BLaER1 (cell line): ENCODE measurements around the gene NPTXR.

ENCODE experiments used
- H3K27ac ChIP-seq: shearing (Covaris generic); formaldehyde crosslinking; 2 replicates; pipeline ENCODE4 v1.8.1; 2022
- H3K27me3 ChIP-seq: shearing (Covaris generic); formaldehyde crosslinking; 2 replicates; pipeline ENCODE4 v1.8.1; 2022
- H3K36me3 ChIP-seq: shearing (Covaris generic); formaldehyde crosslinking; 2 replicates; pipeline ENCODE4 v1.8.1; 2022
- H3K4me1 ChIP-seq: shearing (Covaris generic); formaldehyde crosslinking; 2 replicates; pipeline ENCODE4 v1.8.1; 2022
- H3K4me2 ChIP-seq: shearing (Covaris generic); formaldehyde crosslinking; 2 replicates; pipeline ENCODE4 v1.8.1; 2022
- H3K4me3 ChIP-seq: shearing (Covaris generic); formaldehyde crosslinking; 2 replicates; pipeline ENCODE4 v1.8.1; 2022
- H3K9ac ChIP-seq: shearing (Covaris generic); formaldehyde crosslinking; 2 replicates; pipeline ENCODE4 v1.8.1; 2022
- H3K9me3 ChIP-seq: shearing (Covaris generic); formaldehyde crosslinking; 2 replicates; pipeline ENCODE4 v1.8.1; 2022
- H4K20me1 ChIP-seq: shearing (Covaris generic); formaldehyde crosslinking; 2 replicates; pipeline ENCODE4 v1.8.1; 2022
- Cebpa-rat ChIP-seq: shearing (Covaris generic); IDR thresholded peaks from 2 replicates; pipeline ENCODE4 v1.8.1; 2022

Gene NPTXR

GRCh38 chr22:38788846-38789245 is 55.0 kb downstream of the NPTXR start:
- Histone ChIP-seq H3K4me2 (no peak overlapping the region), H3K4me3 (no peak overlapping the region), H3K27me3 (no peaks in the 10 kb centered on the region), H3K9ac (no peak overlapping the region), H3K36me3 (peaks cover 21% of the 10 kb centered on the region), H3K9me3 (no peaks in the 10 kb centered on the region), H4K20me1 (no peaks in the 10 kb centered on the region), H3K27ac (no peak overlapping the region), H3K4me1 (peaks cover 12% of the 10 kb centered on the region)
- no peak for TF ChIP-seq Cebpa-rat

GRCh38 chr22:38788021-38788816 is 55.6 kb downstream of the NPTXR start:
- Histone ChIP-seq H3K4me3 (no peak overlapping the region), H3K9ac (no peak overlapping the region), H3K27me3 (no peaks in the 10 kb centered on the region), H3K4me1 (peaks cover 13% of the 10 kb centered on the region), H3K36me3 (peaks cover 21% of the 10 kb centered on the region), H4K20me1 (no peaks in the 10 kb centered on the region), H3K9me3 (no peaks in the 10 kb centered on the region), H3K27ac (no peak overlapping the region), H3K4me2 (no peak overlapping the region)
- TF ChIP-seq Cebpa-rat = no peak

GRCh38 chr22:38786631-38787030 is 57.2 kb downstream of the NPTXR start:
- peaks cover 21% of the 10 kb centered on the region for H3K4me1 ChIP-seq
- no peak overlapping the region for H3K4me3 ChIP-seq
- no peak for TF ChIP-seq Cebpa-rat
- H3K36me3 ChIP-seq = peaks cover 21% of the 10 kb centered on the region
- no peak overlapping the region for H3K9ac ChIP-seq
- no peak overlapping the region for H3K27ac ChIP-seq
- H3K27me3 ChIP-seq = no peaks in the 10 kb centered on the region
- no peaks in the 10 kb centered on the region for H3K9me3 ChIP-seq
- no peaks in the 10 kb centered on the region for H4K20me1 ChIP-seq
- no peak overlapping the region for H3K4me2 ChIP-seq

- H3K9ac ChIP-seq = no peak overlapping the region
- H3K4me3 ChIP-seq = no peak overlapping the region
- no peaks in the 10 kb centered on the region for H4K20me1 ChIP-seq
- no peak for TF ChIP-seq Cebpa-rat
- no peak overlapping the region for H3K27ac ChIP-seq
- peaks cover 26% of the 10 kb centered on the region; the same call in 1 of the 2 replicates for H3K36me3 ChIP-seq
- no peaks in the 10 kb centered on the region for H3K9me3 ChIP-seq
- no peak overlapping the region for H3K4me2 ChIP-seq
- no peaks in the 10 kb centered on the region for H3K27me3 ChIP-seq
- peaks cover 22% of the 10 kb centered on the region for H3K4me1 ChIP-seq
Observed at GRCh38 chr22:38784856-38785255, 59.0 kb downstream of the NPTXR start.

- no peak overlapping the region for H3K27ac ChIP-seq
- peaks cover 30% of the 10 kb centered on the region; the same call in 1 of the 2 replicates for H3K36me3 ChIP-seq
- H3K4me2 ChIP-seq = no peak overlapping the region
- no peak for TF ChIP-seq Cebpa-rat
- H4K20me1 ChIP-seq = no peaks in the 10 kb centered on the region
- H3K4me3 ChIP-seq = no peak overlapping the region
- H3K9me3 ChIP-seq = no peaks in the 10 kb centered on the region
- H3K27me3 ChIP-seq = no peaks in the 10 kb centered on the region
- H3K9ac ChIP-seq = no peak overlapping the region
- H3K4me1 ChIP-seq = peaks cover 22% of the 10 kb centered on the region
Observed at GRCh38 chr22:38784035-38784434, 59.8 kb downstream of the NPTXR start.

GRCh38 chr22:38783095-38783615 is 60.7 kb downstream of the NPTXR start:
- H3K9me3 ChIP-seq = no peaks in the 10 kb centered on the region
- H4K20me1 ChIP-seq = no peaks in the 10 kb centered on the region
- peaks cover 30% of the 10 kb centered on the region; the same call in 1 of the 2 replicates for H3K36me3 ChIP-seq
- H3K27me3 ChIP-seq = no peaks in the 10 kb centered on the region
- peaks cover 22% of the 10 kb centered on the region for H3K4me1 ChIP-seq
- H3K4me3 ChIP-seq = no peak overlapping the region
- 0 out of 2 replicates have a peak overlapping the region, but pooled peaks have one; percentile 71 for H3K9ac ChIP-seq
- no peak for TF ChIP-seq Cebpa-rat
- H3K4me2 ChIP-seq = peak overlapping the region; percentile 77
- H3K27ac ChIP-seq = peak overlapping the region; percentile 73

- no peak for TF ChIP-seq Cebpa-rat
- Histone ChIP-seq H3K27ac (peak overlapping the region; percentile 73), H3K27me3 (no peaks in the 10 kb centered on the region), H3K4me2 (peak overlapping the region; percentile 77), H3K36me3 (peaks cover 25% of the 10 kb centered on the region; the same call in 1 of the 2 replicates), H3K9ac (peak overlapping the region; percentile 71), H3K9me3 (no peaks in the 10 kb centered on the region), H3K4me1 (peaks cover 22% of the 10 kb centered on the region), H4K20me1 (no peaks in the 10 kb centered on the region), H3K4me3 (no peak overlapping the region)
Observed at GRCh38 chr22:38782402-38783094, 61.3 kb downstream of the NPTXR start.

- TF ChIP-seq Cebpa-rat = no peak
- Histone ChIP-seq H3K27ac (no peak overlapping the region), H3K27me3 (no peaks in the 10 kb centered on the region)
Observed at GRCh38 chr22:38781033-38781432, 62.8 kb downstream of the NPTXR start.

GRCh38 chr22:38777087-38777671 is 66.6 kb downstream of the NPTXR start:
- peaks cover 37% of the 10 kb centered on the region for H3K4me1 ChIP-seq
- no peak overlapping the region for H3K9ac ChIP-seq
- H3K36me3 ChIP-seq = peaks cover 24% of the 10 kb centered on the region; the same call in 1 of the 2 replicates
- TF ChIP-seq Cebpa-rat = no peak
- H3K27ac ChIP-seq = no peak overlapping the region
- no peaks in the 10 kb centered on the region for H3K9me3 ChIP-seq
- no peaks in the 10 kb centered on the region for H4K20me1 ChIP-seq
- no peak overlapping the region for H3K4me3 ChIP-seq
- H3K27me3 ChIP-seq = no peaks in the 10 kb centered on the region
- H3K4me2 ChIP-seq = no peak overlapping the region

More at GRCh38 chr22:38781033-38781432, 62.8 kb downstream of the NPTXR start:
- H3K4me1 ChIP-seq = peaks cover 32% of the 10 kb centered on the region
- no peak overlapping the region for H3K9ac ChIP-seq
- no peak overlapping the region for H3K4me3 ChIP-seq
- no peaks in the 10 kb centered on the region for H3K9me3 ChIP-seq
- H3K4me2 ChIP-seq = no peak overlapping the region
- no peaks in the 10 kb centered on the region for H4K20me1 ChIP-seq
- H3K36me3 ChIP-seq = peaks cover 24% of the 10 kb centered on the region; the same call in 1 of the 2 replicates
